ENCODE results near the gene ZNF444. TPM values are rescaled to one million over a fixed set of nuclear protein-coding genes. Genes with fewer than 3 reads are reported as not detected.
A peak's percentile ranks its signal among the peaks of the same experiment; 100 is the strongest.

ZNF444 gene
- total and polyA plus RNA-seq, 2 of the 8 experiments (the other 6 are each of a cell fraction or from before 2014, with no cell fraction given): 49.5 to 54.5 TPM

DNA sequence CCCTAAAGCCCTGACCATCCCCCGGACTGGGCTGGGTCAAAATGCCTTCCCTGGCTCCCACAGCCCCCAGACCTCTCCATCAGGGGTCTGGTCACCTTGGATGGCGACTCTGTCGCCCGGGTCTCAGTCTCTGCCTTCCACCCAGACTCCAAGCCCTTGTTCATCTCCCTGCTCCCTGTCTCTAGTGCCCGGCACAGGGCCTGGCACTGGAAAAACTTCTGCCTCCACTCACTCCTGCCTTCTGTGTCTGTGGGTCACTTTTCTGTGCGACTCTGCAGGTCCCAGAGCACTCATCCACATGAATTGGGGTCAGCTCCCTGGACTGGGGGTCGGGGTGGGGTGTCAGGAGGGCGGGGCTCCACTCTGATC, 21.1 kb upstream of the ZNF444 start:
- no peaks in the 10 kb centered on the region; a peak in 1 of 7 replicates for H3K27me3 ChIP-seq (replicated peaks in 1 of 4; ENCODE audit: control insufficient read depth in 3 of 4, extremely low read depth in 1 of 4, insufficient read depth in 3 of 4, low read length in 3 of 4)
- H3K4me1 ChIP-seq (replicated peaks in 1 of 4; ENCODE audit: control insufficient read depth in 3 of 4, insufficient read depth in 4 of 4, low read length in 3 of 4): peaks cover 0 to 18% (median 13%) of the 10 kb centered on the region in 4 experiments; a peak in 6 of 7 replicates
- peak overlapping the region; percentile 85 for H3K27ac ChIP-seq (ENCODE audit: low read depth, low read length)
- peak overlapping the region; percentile 42; the same call in 1 of the 2 replicates for H4K8ac ChIP-seq (ENCODE audit: extremely low read depth, insufficient read depth, low read length)
- H3K9ac ChIP-seq (replicated peaks in 1 of 4; ENCODE audit: extremely low read depth in 1 of 4, low read depth in 3 of 4, low read length in 3 of 4): peak overlapping the region; percentile 79 to 90 (median 84)
- H3K79me2 ChIP-seq (ENCODE audit: control insufficient read depth in 1 of 2, insufficient read depth in 2 of 2, low read length in 2 of 2): peaks cover 44 to 55% of the 10 kb centered on the region in 2 experiments
- CTCF ChIA-PET (ENCODE audit: partially characterized antibody): no interaction called here
- no peak overlapping the region for H2AFZ ChIP-seq (ENCODE audit: low read length)
- H4K20me1 ChIP-seq (replicated peaks in 1 of 2; ENCODE audit: control insufficient read depth in 1 of 2, insufficient read depth in 2 of 2, low read length in 2 of 2): peaks cover 20 to 25% of the 10 kb centered on the region in 2 experiments
- H2BK5ac ChIP-seq (ENCODE audit: low read depth, low read length): 0 out of 2 replicates have a peak overlapping the region, but pooled peaks have one; percentile 86
- FAIRE-seq: no peak
- H2BK15ac ChIP-seq (ENCODE audit: low read length): no peak overlapping the region
- H3K4me2 ChIP-seq (ENCODE audit: insufficient read depth in 1 of 2, low read depth in 2 of 2, low read length in 2 of 2): peak overlapping the region; percentile 77 to 82
- H3K4me3 ChIP-seq (ENCODE audit: extremely low read depth in 1 of 4, insufficient read depth in 2 of 4, low read depth in 3 of 4, low read length in 4 of 4): peak overlapping the region; percentile 49 to 91 (median 77)
- no peak overlapping the region for H2AK5ac ChIP-seq (ENCODE audit: low read depth, low read length)
- DNase-seq (ENCODE audit: low read depth in 1 of 2, low spot score in 2 of 2): no peak
- peak overlapping the region; percentile 71; the same call in 1 of the 2 replicates for H3K18ac ChIP-seq (ENCODE audit: extremely low read depth, low read length)
- 0 out of 8 replicates have a peak, but pooled peaks cover 0 to 3% (median under 1%) of the 10 kb centered on the region in 4 experiments for H3K36me3 ChIP-seq (ENCODE audit: control insufficient read depth in 2 of 4, insufficient read depth in 4 of 4, low read length in 3 of 4)
- H2BK20ac ChIP-seq (ENCODE audit: low read length): peak overlapping the region; percentile 21; the same call in 1 of the 2 replicates
- WGBS, 2 experiments (ENCODE audit: extremely low coverage in 1 of 2, insufficient coverage in 1 of 2, insufficient read length in 1 of 2, insufficient replicate concordance in 2 of 2, low coverage in 1 of 2, low lambda C conversion rate in 2 of 2, missing lambda C conversion rate in 1 of 2): 43% methylated on average over 6 of the region's 8 CpGs; no CpG with 5 or more reads in 1 of the 2 experiments
- H2BK12ac ChIP-seq (ENCODE audit: low read depth, low read length): no peak overlapping the region
- no peak overlapping the region for H2BK120ac ChIP-seq (replicated peaks; ENCODE audit: low read depth, low read length)
- H3K14ac ChIP-seq (ENCODE audit: insufficient read length): no peak overlapping the region
- H3K23ac ChIP-seq (ENCODE audit: insufficient read length): no peak overlapping the region
- POLR2A ChIA-PET (ENCODE audit: partially characterized antibody): interaction anchor here (0.7 to 7.0 kb wide), 3 partner anchors 12 to 33 kb away, joined by 3 to 51 read pairs (median 4); no protein-coding TSS in a partner anchor
- H3K56ac ChIP-seq (replicated peaks; ENCODE audit: insufficient read length, low read depth, low read length): peak overlapping the region; percentile 51
- peak overlapping the region; percentile 55 for H4K5ac ChIP-seq (ENCODE audit: insufficient read length, low read depth, low read length)
- H3K23me2 ChIP-seq (ENCODE audit: low read depth, low read length): peaks cover 8% of the 10 kb centered on the region
- H3K4ac ChIP-seq (replicated peaks; ENCODE audit: insufficient read length, low read depth, low read length): peak overlapping the region; percentile 27
- H4K91ac ChIP-seq (replicated peaks; ENCODE audit: insufficient read length, low read length): peak overlapping the region; percentile 90
- no peaks in the 10 kb centered on the region for H3K9me3 ChIP-seq (ENCODE audit: insufficient read depth in 2 of 2, low read depth in 1 of 2, low read length in 1 of 2)
- peaks cover 5% of the 10 kb centered on the region for H3K79me1 ChIP-seq (ENCODE audit: low read depth, low read length)
- TF ChIP-seq GTF2F1 (IDR thresholded peaks at IDR 0.05; ENCODE audit: borderline replicate concordance, low read depth, low read length) (no peak), CTBP2 (IDR thresholded peaks at IDR 0.05; ENCODE audit: borderline replicate concordance, insufficient read depth, insufficient read length, low read length) (no peak), JUND (IDR thresholded peaks at IDR 0.05; ENCODE audit: low read length) (no peak), ZNF274 (IDR thresholded peaks at IDR 0.05; ENCODE audit: borderline replicate concordance, extremely low read depth, low read length) (no peak), MAFK (IDR thresholded peaks at IDR 0.05; ENCODE audit: low read depth, low read length) (no peak), RXRA (IDR thresholded peaks at IDR 0.05; ENCODE audit: insufficient read depth, low read depth, low read length) (no peak), SIN3A (conservative IDR thresholded peaks at IDR 0.05 in 1 of 2, IDR thresholded peaks at IDR 0.05 in 1 of 2; ENCODE audit: low read depth in 1 of 2, low read length in 2 of 2) (no peak), FOSL1 (IDR thresholded peaks at IDR 0.05; ENCODE audit: insufficient read depth, low read depth, low read length) (no peak), BCL11A (IDR thresholded peaks at IDR 0.05; ENCODE audit: low read depth in 2 of 2, low read length in 2 of 2) (no peak), NRF1 (IDR thresholded peaks at IDR 0.05; ENCODE audit: low read depth, low read length) (no peak)
- TF ChIP-seq, protein P1, sequence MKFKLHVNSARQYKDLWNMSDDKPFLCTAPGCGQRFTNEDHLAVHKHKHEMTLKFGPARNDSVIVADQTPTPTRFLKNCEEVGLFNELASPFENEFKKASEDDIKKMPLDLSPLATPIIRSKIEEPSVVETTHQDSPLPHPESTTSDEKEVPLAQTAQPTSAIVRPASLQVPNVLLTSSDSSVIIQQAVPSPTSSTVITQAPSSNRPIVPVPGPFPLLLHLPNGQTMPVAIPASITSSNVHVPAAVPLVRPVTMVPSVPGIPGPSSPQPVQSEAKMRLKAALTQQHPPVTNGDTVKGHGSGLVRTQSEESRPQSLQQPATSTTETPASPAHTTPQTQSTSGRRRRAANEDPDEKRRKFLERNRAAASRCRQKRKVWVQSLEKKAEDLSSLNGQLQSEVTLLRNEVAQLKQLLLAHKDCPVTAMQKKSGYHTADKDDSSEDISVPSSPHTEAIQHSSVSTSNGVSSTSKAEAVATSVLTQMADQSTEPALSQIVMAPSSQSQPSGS (IDR thresholded peaks at IDR 0.05; ENCODE audit: low read length): no peak

All from H1 (cell line).